HEK293 (cell line): ENCODE results near the gene PROCA1.

Experiments used
- CTCF ChIA-PET: fragments of 350-600 bp; formaldehyde crosslinking; extraction: SDS; loops from one replicate; lab custom pipeline; 2021; ENCODE audit warnings: antibody characterized with exemption; lab: Yijun Ruan, JAX
- POLR2A ChIA-PET: fragments of 300-600 bp; formaldehyde crosslinking; extraction: SDS; loops from one replicate; lab custom pipeline; 2020; ENCODE audit warnings: antibody characterized with exemption, inconsistent platforms; lab: Yijun Ruan, JAX
- H3K27ac ChIP-seq: fragments of 200-500 bp; sonication (Bioruptor generic); 2 replicates; pipeline ENCODE4 v1.5.1; 2014; ENCODE audit warnings: low read depth, low read length, control low read depth, inconsistent platforms; ENCODE audit errors: extremely low read depth
- H3K36me3 ChIP-seq, 2 experiments: fragments of 200-500 bp in 1 of 2; sonication (Bioruptor generic) in 1 of 2; 1 replicate in 1 of 2; 2 replicates in 1 of 2; pipeline ENCODE4 v1.5.1; 2014 to 2017; ENCODE audit warnings: inconsistent platforms in 2 of 2, low read length in 2 of 2; ENCODE audit not compliant: control insufficient read depth in 2 of 2, insufficient read depth in 1 of 2
- H3K4me1 ChIP-seq: fragments of 200-500 bp; sonication (Bioruptor generic); 2 replicates; pipeline ENCODE4 v1.5.1; 2014; ENCODE audit warnings: mild to moderate bottlenecking, low read length, inconsistent platforms; ENCODE audit not compliant: control insufficient read depth, insufficient read depth
- H3K4me3 ChIP-seq: 2 replicates; pipeline ENCODE4 v1.5.1; 2011; ENCODE audit warnings: low read depth, mild to moderate bottlenecking, control low read depth, low read length, moderate library complexity
- H3K9me3 ChIP-seq: fragments of 200-500 bp; sonication (Bioruptor generic); 2 replicates; pipeline ENCODE4 v1.5.1; 2014; ENCODE audit warnings: low read depth, low read length, inconsistent platforms; ENCODE audit not compliant: control insufficient read depth, insufficient read depth
- KLF7 ChIP-seq: fragments of 450-650 bp; formaldehyde crosslinking; IDR thresholded peaks from 2 replicates; pipeline ENCODE4 v1.5.1; 2016; ENCODE audit warnings: missing biosample characterization, missing genetic modification characterization, borderline replicate concordance
- MEIS1 ChIP-seq: sonication (generic); formaldehyde crosslinking; IDR thresholded peaks from 2 replicates; pipeline ENCODE4 v1.8.1; 2022; ENCODE audit warnings: missing genetic modification reagents, mild to moderate bottlenecking, borderline replicate concordance
- OSR2 ChIP-seq: fragments of 450-650 bp; formaldehyde crosslinking; IDR thresholded peaks from 2 replicates; pipeline ENCODE4 v1.5.1; 2016; ENCODE audit warnings: missing biosample characterization, missing genetic modification characterization
- SCRT2 ChIP-seq: fragments of 450-650 bp; formaldehyde crosslinking; IDR thresholded peaks from 2 replicates; pipeline ENCODE4 v1.5.1; 2016; ENCODE audit warnings: missing biosample characterization, missing genetic modification characterization
- SP2 ChIP-seq: fragments of 450-650 bp; formaldehyde crosslinking; IDR thresholded peaks from 2 replicates; pipeline ENCODE4 v1.5.1; 2016; ENCODE audit warnings: missing biosample characterization, missing genetic modification characterization
- ZBTB1 ChIP-seq: fragments of 450-650 bp; formaldehyde crosslinking; IDR thresholded peaks from 2 replicates; pipeline ENCODE4 v1.5.1; 2016; ENCODE audit warnings: missing biosample characterization, missing genetic modification characterization
- ZEB2 ChIP-seq: fragments of 450-650 bp; formaldehyde crosslinking; IDR thresholded peaks from 2 replicates; pipeline ENCODE4 v1.5.1; 2016; ENCODE audit warnings: missing biosample characterization, missing genetic modification characterization
- ZNF10 ChIP-seq: fragments of 450-650 bp; formaldehyde crosslinking; IDR thresholded peaks from 2 replicates; pipeline ENCODE4 v1.5.1; 2017; ENCODE audit warnings: missing biosample characterization, missing genetic modification characterization
- ZNF23 ChIP-seq: fragments of 450-650 bp; formaldehyde crosslinking; IDR thresholded peaks from 2 replicates; pipeline ENCODE4 v1.5.1; 2016; ENCODE audit warnings: missing biosample characterization, missing genetic modification characterization, borderline replicate concordance
- ZNF239 ChIP-seq: fragments of 450-650 bp; formaldehyde crosslinking; IDR thresholded peaks from 2 replicates; pipeline ENCODE4 v1.5.1; 2016; ENCODE audit warnings: missing biosample characterization, missing genetic modification characterization
- ZNF341 ChIP-seq: fragments of 450-650 bp; formaldehyde crosslinking; IDR thresholded peaks from 2 replicates; pipeline ENCODE4; 2016; ENCODE audit warnings: low read depth, missing biosample characterization, missing genetic modification characterization
- ZNF654 ChIP-seq: fragments of 450-650 bp; formaldehyde crosslinking; IDR thresholded peaks from 2 replicates; pipeline ENCODE4 v1.5.1; 2016; ENCODE audit warnings: low read depth, missing biosample characterization, missing genetic modification characterization
- ZNF660 ChIP-seq: fragments of 450-650 bp; IDR thresholded peaks from 2 replicates; pipeline ENCODE4 v1.5.1; 2018; ENCODE audit warnings: missing biosample characterization, mild to moderate bottlenecking, missing genetic modification characterization
- ZNF76 ChIP-seq: fragments of 450-650 bp; formaldehyde crosslinking; IDR thresholded peaks from 2 replicates; pipeline ENCODE4; 2016; ENCODE audit warnings: low read depth, missing biosample characterization, missing genetic modification characterization, borderline replicate concordance
- TF ChIP-seq, protein P1 (sequence below): fragments of 450-650 bp; formaldehyde crosslinking; IDR thresholded peaks from 2 replicates; pipeline ENCODE4 v1.5.1; 2016; ENCODE audit warnings: missing biosample characterization, missing genetic modification characterization
- TF ChIP-seq, protein P2 (sequence below): fragments of 450-650 bp; IDR thresholded peaks from 2 replicates; pipeline ENCODE4 v1.5.1; 2018; ENCODE audit warnings: missing biosample characterization, missing genetic modification characterization
- TF ChIP-seq, protein P3 (sequence below): fragments of 450-650 bp; formaldehyde crosslinking; IDR thresholded peaks from 2 replicates; pipeline ENCODE4 v1.5.1; 2016; ENCODE audit warnings: missing biosample characterization, missing genetic modification characterization, borderline replicate concordance

Gene PROCA1

DNA sequence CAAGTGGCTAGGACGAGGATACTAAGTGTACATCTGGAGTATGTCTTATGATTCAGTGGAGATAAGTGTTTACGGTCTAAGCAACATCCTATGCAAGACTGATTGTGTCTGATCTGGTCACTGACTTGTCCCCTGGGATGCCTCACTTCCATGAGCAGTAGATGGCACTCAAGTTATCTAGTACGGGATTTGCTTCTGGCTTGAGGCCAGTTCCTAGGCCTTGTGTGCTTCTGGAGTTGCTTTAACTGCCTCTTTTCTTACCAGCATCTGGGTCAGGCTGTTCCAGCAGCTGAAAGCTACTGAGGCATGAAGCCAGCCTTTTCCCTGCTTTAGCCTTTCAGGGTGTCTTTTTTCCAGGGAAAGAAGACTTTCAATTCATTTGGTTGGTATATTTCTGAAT, 26.7 kb downstream of the PROCA1 start:
- ChIA-PET CTCF (interaction anchor here (0.6 to 1.2 kb wide), 3 partner anchors 17 to 43 kb away, joined by 3 to 5 read pairs (median 3); no protein-coding TSS in a partner anchor), POLR2A (no interaction called here)
- Histone ChIP-seq H3K27ac (no peak overlapping the region; the same call in 1 of the 2 replicates), H3K4me1 (no peaks in the 10 kb centered on the region), H3K9me3 (no peaks in the 10 kb centered on the region), H3K4me3 (no peak overlapping the region), H3K36me3 (peaks cover 75 to 97% of the 10 kb centered on the region in 2 experiments)
- no peak for TF ChIP-seq MEIS1 (CRISPR knock-in tag)
- peak; percentile 65 for TF ChIP-seq ZNF654 (tag by site-specific recombination)
- TF ChIP-seq ZNF76 (tag by site-specific recombination) = no peak
- TF ChIP-seq ZNF10 = peak; percentile 66; the same call in 1 of the 2 replicates
- 0 out of 2 replicates have a peak, but pooled peaks have one; percentile 26 for TF ChIP-seq ZEB2 (tag by site-specific recombination)
- 0 out of 2 replicates have a peak, but pooled peaks have one; percentile 17 for TF ChIP-seq ZNF341 (tag by site-specific recombination)
- no peak for TF ChIP-seq KLF7 (tag by site-specific recombination)
- TF ChIP-seq, protein P1, sequence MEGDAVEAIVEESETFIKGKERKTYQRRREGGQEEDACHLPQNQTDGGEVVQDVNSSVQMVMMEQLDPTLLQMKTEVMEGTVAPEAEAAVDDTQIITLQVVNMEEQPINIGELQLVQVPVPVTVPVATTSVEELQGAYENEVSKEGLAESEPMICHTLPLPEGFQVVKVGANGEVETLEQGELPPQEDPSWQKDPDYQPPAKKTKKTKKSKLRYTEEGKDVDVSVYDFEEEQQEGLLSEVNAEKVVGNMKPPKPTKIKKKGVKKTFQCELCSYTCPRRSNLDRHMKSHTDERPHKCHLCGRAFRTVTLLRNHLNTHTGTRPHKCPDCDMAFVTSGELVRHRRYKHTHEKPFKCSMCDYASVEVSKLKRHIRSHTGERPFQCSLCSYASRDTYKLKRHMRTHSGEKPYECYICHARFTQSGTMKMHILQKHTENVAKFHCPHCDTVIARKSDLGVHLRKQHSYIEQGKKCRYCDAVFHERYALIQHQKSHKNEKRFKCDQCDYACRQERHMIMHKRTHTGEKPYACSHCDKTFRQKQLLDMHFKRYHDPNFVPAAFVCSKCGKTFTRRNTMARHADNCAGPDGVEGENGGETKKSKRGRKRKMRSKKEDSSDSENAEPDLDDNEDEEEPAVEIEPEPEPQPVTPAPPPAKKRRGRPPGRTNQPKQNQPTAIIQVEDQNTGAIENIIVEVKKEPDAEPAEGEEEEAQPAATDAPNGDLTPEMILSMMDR (tag by site-specific recombination) = peak; percentile 67; the same call in 1 of the 2 replicates
- peak; percentile 49 for TF ChIP-seq OSR2
- TF ChIP-seq SP2 = no peak

DNA sequence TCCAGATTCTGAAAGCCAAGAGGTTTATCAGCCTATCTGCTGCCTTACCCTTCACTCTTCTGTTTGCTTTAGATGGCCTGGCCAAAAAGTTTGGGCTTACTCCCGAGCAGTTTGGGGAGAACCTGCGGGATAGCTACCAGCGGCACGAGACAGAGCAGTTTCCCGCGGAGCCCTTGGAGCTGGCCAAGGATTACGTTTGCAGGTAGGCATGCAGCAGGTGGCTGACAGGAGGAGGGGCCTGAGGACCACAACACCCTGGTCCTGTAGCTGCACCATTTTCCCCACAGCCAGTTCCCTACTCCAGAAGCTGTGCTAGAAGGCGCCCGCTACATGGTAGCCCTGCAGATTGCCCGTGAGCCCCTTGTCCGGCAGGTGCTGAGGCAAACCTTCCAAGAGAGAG, 29.0 kb downstream of the PROCA1 start:
- TF ChIP-seq ZNF23 (tag by site-specific recombination) (no peak), SCRT2 (tag by site-specific recombination) (peak; percentile 57; the same call in 1 of the 2 replicates)
- CTCF ChIA-PET = interaction anchor here (1.1 to 1.8 kb wide), 3 partner anchors 9 to 67 kb away, joined by 3 to 5 read pairs (median 3); partner anchors contain the start of gene BLTP2
- H3K36me3 ChIP-seq = peaks cover 73 to 95% of the 10 kb centered on the region in 2 experiments
- POLR2A ChIA-PET = interaction anchor here (1.1 to 1.8 kb wide), 3 partner anchors 12 to 42 kb away, joined by 3 to 5 read pairs (median 5); partner anchors contain the start of gene PROCA1
- no peak overlapping the region for H3K4me3 ChIP-seq
- 0 out of 2 replicates have a peak overlapping the region, but pooled peaks have one; percentile 11 for H3K27ac ChIP-seq
- no peaks in the 10 kb centered on the region for H3K4me1 ChIP-seq
- no peaks in the 10 kb centered on the region for H3K9me3 ChIP-seq

DNA sequence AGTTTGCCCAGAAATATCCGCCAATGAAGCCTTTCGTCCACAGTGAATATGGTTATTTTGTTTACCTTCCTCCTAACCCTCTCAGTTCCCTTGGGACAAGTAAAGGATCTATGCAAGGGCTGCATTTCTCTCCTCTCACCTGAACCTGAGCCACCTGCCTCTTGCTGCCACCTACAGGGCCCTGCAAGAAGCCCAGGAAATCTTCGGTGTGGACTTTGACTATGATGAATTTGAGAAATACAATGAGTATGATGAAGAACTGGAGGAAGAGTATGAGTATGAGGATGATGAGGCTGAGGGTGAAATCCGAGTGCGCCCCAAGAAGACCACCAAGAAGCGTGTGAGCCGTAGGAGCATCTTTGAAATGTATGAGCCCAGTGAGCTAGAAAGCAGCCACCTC, 35.7 kb downstream of the PROCA1 start:
- Histone ChIP-seq H3K4me3 (no peak overlapping the region), H3K4me1 (no peaks in the 10 kb centered on the region), H3K27ac (no peak overlapping the region), H3K36me3 (peaks cover 90 to 95% of the 10 kb centered on the region in 2 experiments), H3K9me3 (no peaks in the 10 kb centered on the region)
- CTCF ChIA-PET = interaction anchor here (0.8 to 1.9 kb wide), 7 partner anchors 14 to 135 kb away, joined by 3 to 18 read pairs (median 5); partner anchors contain the start of genes SDF2 and SUPT6H
- POLR2A ChIA-PET = interaction anchor here (1.0 to 2.2 kb wide), 3 partner anchors 14 to 44 kb away, joined by 6 to 13 read pairs (median 8); partner anchors contain the start of genes RPL23A, SDF2 and SUPT6H
- TF ChIP-seq ZBTB1 (tag by site-specific recombination) (no peak), ZNF239 (tag by site-specific recombination) (peak; percentile 85), ZNF660 (no peak)
- TF ChIP-seq, protein P2, sequence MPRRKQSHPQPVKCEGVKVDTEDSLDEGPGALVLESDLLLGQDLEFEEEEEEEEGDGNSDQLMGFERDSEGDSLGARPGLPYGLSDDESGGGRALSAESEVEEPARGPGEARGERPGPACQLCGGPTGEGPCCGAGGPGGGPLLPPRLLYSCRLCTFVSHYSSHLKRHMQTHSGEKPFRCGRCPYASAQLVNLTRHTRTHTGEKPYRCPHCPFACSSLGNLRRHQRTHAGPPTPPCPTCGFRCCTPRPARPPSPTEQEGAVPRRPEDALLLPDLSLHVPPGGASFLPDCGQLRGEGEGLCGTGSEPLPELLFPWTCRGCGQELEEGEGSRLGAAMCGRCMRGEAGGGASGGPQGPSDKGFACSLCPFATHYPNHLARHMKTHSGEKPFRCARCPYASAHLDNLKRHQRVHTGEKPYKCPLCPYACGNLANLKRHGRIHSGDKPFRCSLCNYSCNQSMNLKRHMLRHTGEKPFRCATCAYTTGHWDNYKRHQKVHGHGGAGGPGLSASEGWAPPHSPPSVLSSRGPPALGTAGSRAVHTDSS (tag by site-specific recombination) = peak; percentile 74
- TF ChIP-seq, protein P3, sequence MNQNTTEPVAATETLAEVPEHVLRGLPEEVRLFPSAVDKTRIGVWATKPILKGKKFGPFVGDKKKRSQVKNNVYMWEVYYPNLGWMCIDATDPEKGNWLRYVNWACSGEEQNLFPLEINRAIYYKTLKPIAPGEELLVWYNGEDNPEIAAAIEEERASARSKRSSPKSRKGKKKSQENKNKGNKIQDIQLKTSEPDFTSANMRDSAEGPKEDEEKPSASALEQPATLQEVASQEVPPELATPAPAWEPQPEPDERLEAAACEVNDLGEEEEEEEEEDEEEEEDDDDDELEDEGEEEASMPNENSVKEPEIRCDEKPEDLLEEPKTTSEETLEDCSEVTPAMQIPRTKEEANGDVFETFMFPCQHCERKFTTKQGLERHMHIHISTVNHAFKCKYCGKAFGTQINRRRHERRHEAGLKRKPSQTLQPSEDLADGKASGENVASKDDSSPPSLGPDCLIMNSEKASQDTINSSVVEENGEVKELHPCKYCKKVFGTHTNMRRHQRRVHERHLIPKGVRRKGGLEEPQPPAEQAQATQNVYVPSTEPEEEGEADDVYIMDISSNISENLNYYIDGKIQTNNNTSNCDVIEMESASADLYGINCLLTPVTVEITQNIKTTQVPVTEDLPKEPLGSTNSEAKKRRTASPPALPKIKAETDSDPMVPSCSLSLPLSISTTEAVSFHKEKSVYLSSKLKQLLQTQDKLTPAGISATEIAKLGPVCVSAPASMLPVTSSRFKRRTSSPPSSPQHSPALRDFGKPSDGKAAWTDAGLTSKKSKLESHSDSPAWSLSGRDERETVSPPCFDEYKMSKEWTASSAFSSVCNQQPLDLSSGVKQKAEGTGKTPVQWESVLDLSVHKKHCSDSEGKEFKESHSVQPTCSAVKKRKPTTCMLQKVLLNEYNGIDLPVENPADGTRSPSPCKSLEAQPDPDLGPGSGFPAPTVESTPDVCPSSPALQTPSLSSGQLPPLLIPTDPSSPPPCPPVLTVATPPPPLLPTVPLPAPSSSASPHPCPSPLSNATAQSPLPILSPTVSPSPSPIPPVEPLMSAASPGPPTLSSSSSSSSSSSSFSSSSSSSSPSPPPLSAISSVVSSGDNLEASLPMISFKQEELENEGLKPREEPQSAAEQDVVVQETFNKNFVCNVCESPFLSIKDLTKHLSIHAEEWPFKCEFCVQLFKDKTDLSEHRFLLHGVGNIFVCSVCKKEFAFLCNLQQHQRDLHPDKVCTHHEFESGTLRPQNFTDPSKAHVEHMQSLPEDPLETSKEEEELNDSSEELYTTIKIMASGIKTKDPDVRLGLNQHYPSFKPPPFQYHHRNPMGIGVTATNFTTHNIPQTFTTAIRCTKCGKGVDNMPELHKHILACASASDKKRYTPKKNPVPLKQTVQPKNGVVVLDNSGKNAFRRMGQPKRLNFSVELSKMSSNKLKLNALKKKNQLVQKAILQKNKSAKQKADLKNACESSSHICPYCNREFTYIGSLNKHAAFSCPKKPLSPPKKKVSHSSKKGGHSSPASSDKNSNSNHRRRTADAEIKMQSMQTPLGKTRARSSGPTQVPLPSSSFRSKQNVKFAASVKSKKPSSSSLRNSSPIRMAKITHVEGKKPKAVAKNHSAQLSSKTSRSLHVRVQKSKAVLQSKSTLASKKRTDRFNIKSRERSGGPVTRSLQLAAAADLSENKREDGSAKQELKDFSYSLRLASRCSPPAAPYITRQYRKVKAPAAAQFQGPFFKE = no peak
- TF ChIP-seq, all 188 proteins: peak for 2
